IPS DF 6.9 (cell line): Measurements from ENCODE around the gene TMEM255A.
A peak's percentile ranks its signal among the peaks of the same experiment; 100 is the strongest.
"Not testable (repeated sequence)": the region's sequence is repeated elsewhere in the genome, so short reads cannot be mapped to it uniquely, and the experiment has no call there.

Source experiments
- DNase-seq: peaks from one replicate; pipeline ENCODE4 v3.0.0-alpha.2; 2013; ENCODE audit warnings: low read depth, low spot score
- H3K27ac ChIP-seq: one replicate; pipeline ENCODE4 v1.5.1; 2013; ENCODE audit warnings: low read length, control low read depth
- H3K27me3 ChIP-seq: 2 replicates; pipeline ENCODE4 v1.6.1; 2013; ENCODE audit warnings: mild to moderate bottlenecking, low read length; ENCODE audit not compliant: control insufficient read depth, insufficient read depth
- H3K36me3 ChIP-seq: 2 replicates; pipeline ENCODE4 v1.6.1; 2013; ENCODE audit warnings: low read length; ENCODE audit not compliant: control insufficient read depth, insufficient read depth
- H3K4me1 ChIP-seq: 2 replicates; pipeline ENCODE4 v1.6.1; 2013; ENCODE audit warnings: low read length; ENCODE audit not compliant: control insufficient read depth, insufficient read depth
- H3K4me3 ChIP-seq: 2 replicates; pipeline ENCODE4 v1.5.1; 2013; ENCODE audit warnings: mild to moderate bottlenecking, low read length
- H3K9me3 ChIP-seq: 2 replicates; pipeline ENCODE4 v1.6.1; 2013; ENCODE audit warnings: low read length, inconsistent platforms; ENCODE audit not compliant: control insufficient read depth, insufficient read depth
- WGBS: extraction: QIAGEN DNeasy Blood & Tissue Kit; methylation state at CpG from one replicate; pipeline ENCODE4 v1.1.7; 2013; ENCODE audit warnings: mixed read lengths, missing lambda C conversion rate; ENCODE audit not compliant: insufficient read length, insufficient coverage; 5-methylcytosine and 5-hydroxymethylcytosine counted together

The TMEM255A gene

GRCh38 chrX:120310861-120311726, at the start of gene TMEM255A:
Gene TMEM255A (minus strand): TSS chrX:120311461. CDS start chrX:120311309, 152 bp downstream.
- no peak for DNase-seq
- Histone ChIP-seq H3K27ac (no peak within 1 kb of the TSS), H3K4me1 (no peaks in the 10 kb centered on the region), H3K4me3 (peak within 1 kb of the TSS; percentile 57), H3K27me3 (peaks cover 31% of the 10 kb centered on the region), H3K36me3 (no peaks in the 10 kb centered on the region), H3K9me3 (no peaks in the 10 kb centered on the region)
- no CpG with 5 or more reads among the region's 49 CpGs for WGBS

GRCh38 chrX:120358737-120359456, 47.6 kb upstream of the TMEM255A start:
- Histone ChIP-seq H3K27me3 (no peaks in the 10 kb centered on the region), H3K4me1 (no peaks in the 10 kb centered on the region), H3K9me3 (no peaks in the 10 kb centered on the region), H3K4me3 (no peak overlapping the region), H3K36me3 (no peaks in the 10 kb centered on the region), H3K27ac (no peak overlapping the region)
- no CpG with 5 or more reads among the region's 7 CpGs for WGBS
- no peak for DNase-seq

DNA sequence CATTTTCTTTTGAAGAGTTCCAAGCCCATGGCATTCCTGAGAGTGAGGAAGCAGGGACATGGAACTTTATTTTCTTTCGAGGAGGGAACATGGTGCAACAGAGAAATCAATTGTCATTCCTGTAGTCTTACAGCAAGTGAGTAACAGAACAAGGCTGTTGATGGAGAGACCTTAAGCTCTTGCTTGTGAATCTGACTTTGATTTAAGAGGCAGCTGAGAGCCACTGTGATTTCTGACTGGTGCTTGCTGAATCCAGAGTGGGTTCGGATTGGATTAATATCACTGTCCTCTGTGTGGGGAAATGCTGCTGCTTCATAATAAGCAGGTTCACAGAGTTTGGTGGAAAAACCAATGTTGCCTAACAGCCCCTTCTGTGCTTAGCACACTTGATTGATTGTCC, 45.9 kb upstream of the TMEM255A start:
- Histone ChIP-seq H3K27ac (no peak overlapping the region), H3K4me1 (no peaks in the 10 kb centered on the region), H3K9me3 (no peaks in the 10 kb centered on the region), H3K36me3 (no peaks in the 10 kb centered on the region), H3K4me3 (no peak overlapping the region), H3K27me3 (no peaks in the 10 kb centered on the region)
- no CpG with 5 or more reads among the region's 2 CpGs for WGBS
- no peak for DNase-seq

GRCh38 chrX:120356084-120356483, 44.8 kb upstream of the TMEM255A start:
- H3K9me3 ChIP-seq, result no peaks in the 10 kb centered on the region
- H3K27ac ChIP-seq, result no peak overlapping the region
- H3K27me3 ChIP-seq, result no peaks in the 10 kb centered on the region
- no peak for DNase-seq
- no peak overlapping the region for H3K4me3 ChIP-seq
- H3K36me3 ChIP-seq, result no peaks in the 10 kb centered on the region
- H3K4me1 ChIP-seq, result no peaks in the 10 kb centered on the region
- WGBS, result no CpG with 5 or more reads among the region's 3 CpGs

- Histone ChIP-seq H3K27ac (no peak overlapping the region), H3K4me3 (no peak overlapping the region), H3K9me3 (no peaks in the 10 kb centered on the region), H3K27me3 (no peaks in the 10 kb centered on the region), H3K4me1 (no peaks in the 10 kb centered on the region), H3K36me3 (no peaks in the 10 kb centered on the region)
- DNase-seq, result no peak
- no CpG with 5 or more reads among the region's 4 CpGs for WGBS
Measured at GRCh38 chrX:120350450-120351138, 39.3 kb upstream of the TMEM255A start.

DNA sequence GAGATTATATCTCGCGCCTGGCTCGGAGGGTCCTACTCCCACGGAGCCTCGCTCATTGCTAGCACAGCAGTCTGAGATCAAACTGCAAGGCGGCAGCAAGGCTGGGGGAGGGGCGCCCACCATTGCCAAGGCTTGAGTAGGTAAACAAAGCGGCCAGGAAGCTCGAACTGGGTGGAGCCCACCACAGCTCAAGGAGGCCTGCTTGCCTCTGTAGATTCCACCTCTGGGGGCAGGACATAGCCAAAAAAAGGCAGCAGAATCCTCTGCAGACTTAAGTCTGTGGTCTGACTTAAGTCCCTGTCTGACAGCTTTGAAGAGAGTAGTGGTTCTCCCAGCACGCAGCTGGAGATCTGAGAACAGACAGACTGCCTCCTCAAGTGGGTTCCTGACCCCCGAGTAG, 33.3 kb upstream of the TMEM255A start:
- H3K4me1 ChIP-seq, H3K36me3 ChIP-seq, H3K27me3 ChIP-seq, H3K9me3 ChIP-seq, DNase-seq, H3K27ac ChIP-seq, H3K4me3 ChIP-seq: not testable (repeated sequence)
- no CpG with 5 or more reads among the region's 11 CpGs for WGBS

DNA sequence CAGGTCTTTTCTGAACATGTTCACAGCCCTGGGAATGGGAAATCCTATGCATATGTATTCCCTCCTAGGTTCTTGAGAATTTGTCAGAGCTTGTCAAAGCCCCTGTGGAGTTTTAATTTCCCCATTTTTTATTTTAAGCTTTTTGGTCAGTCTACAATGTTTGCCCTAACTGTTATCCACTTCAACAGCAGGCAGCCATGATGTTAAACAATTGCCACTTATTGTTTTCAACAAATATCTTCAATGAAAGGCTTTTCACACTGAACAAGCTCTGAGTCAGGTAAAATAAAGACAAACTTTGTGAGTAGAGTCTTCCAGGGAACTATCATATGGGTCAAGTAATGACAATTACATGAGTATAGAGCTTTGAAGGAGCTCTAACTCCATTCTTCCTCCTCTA, 25.6 kb upstream of the TMEM255A start:
- Histone ChIP-seq H3K27me3 (no peaks in the 10 kb centered on the region), H3K9me3 (no peaks in the 10 kb centered on the region), H3K36me3 (no peaks in the 10 kb centered on the region), H3K27ac (no peak overlapping the region), H3K4me1 (peaks cover 2% of the 10 kb centered on the region; the same call in 1 of the 2 replicates), H3K4me3 (no peak overlapping the region)
- no peak for DNase-seq

- Histone ChIP-seq H3K27ac (no peak overlapping the region), H3K27me3 (no peaks in the 10 kb centered on the region), H3K36me3 (no peaks in the 10 kb centered on the region), H3K9me3 (no peaks in the 10 kb centered on the region), H3K4me1 (peaks cover 3% of the 10 kb centered on the region; the same call in 1 of the 2 replicates), H3K4me3 (no peak overlapping the region)
- WGBS, result no CpG with 5 or more reads among the region's 2 CpGs
- no peak for DNase-seq
Measured at GRCh38 chrX:120335289-120335688, 24.0 kb upstream of the TMEM255A start.

- Histone ChIP-seq H3K27ac (no peak overlapping the region), H3K9me3 (no peaks in the 10 kb centered on the region), H3K36me3 (no peaks in the 10 kb centered on the region), H3K4me1 (peaks cover 3% of the 10 kb centered on the region; the same call in 1 of the 2 replicates), H3K4me3 (no peak overlapping the region), H3K27me3 (no peaks in the 10 kb centered on the region)
- WGBS, result no CpG with 5 or more reads among the region's 1 CpG
- DNase-seq, result no peak
Measured at GRCh38 chrX:120334603-120335002, 23.3 kb upstream of the TMEM255A start.

DNA sequence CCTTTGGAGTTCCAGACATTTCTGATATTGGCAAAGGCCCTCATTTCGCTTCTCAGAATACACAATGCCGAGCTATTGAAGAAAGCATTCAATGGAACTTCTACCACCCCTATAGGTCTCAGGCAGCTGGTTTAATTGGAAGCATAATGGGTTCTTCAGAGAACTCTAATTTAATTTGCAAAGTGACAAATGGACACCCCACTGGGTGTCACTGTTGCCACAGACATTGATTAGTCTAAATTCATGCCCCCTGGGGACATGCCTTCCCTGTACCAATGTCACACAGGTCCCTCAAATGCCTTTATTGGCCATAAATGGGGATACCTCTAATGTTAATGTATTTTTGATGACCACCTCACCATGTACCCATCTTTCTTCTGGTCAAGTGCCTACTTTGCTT, 22.9 kb upstream of the TMEM255A start:
- Histone ChIP-seq H3K4me1 (peaks cover 3% of the 10 kb centered on the region; the same call in 1 of the 2 replicates), H3K36me3 (no peaks in the 10 kb centered on the region), H3K9me3 (no peaks in the 10 kb centered on the region), H3K27me3 (no peaks in the 10 kb centered on the region), H3K4me3 (no peak overlapping the region), H3K27ac (no peak overlapping the region)
- no peak for DNase-seq
- no CpG with 5 or more reads among the region's 2 CpGs for WGBS
